Islet precursor cell (in vitro differentiated cells): ENCODE measurements around the gene TMEM256.

Experiments used
- DNase-seq: peaks from one replicate; pipeline ENCODE4 v3.0.0-alpha.2; 2018

TMEM256 gene

GRCh38 chr17:7428557-7428956 lies 24.7 kb upstream of the TMEM256 start, which contains the start of gene SPEM3:
Gene SPEM3 (plus strand): TSS chr17:7428857. CDS start chr17:7428903, 46 bp downstream.
- DNase-seq, result no peak

DNA sequence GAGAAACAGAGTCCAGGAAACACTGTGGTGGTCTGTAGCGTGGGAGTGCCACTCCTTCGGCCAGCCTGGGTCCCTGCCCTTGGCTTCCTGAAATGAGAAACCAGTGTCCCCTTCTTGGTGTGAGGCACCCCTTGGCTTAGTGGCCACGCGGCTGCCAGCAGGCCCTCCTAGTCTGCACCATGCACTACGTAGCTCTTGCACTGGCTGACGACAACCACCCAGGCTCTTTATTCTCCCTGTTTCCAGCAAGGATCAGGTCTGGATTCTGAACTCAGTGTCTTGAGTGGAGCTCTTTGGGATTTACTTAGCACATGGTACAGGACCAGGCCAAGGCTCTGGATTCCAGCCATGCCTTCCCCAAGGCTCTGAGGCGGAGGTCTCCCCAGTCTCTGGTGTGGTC lies 23.7 kb upstream of the TMEM256 start:
- no peak for DNase-seq

GRCh38 chr17:7426896-7427489 lies 23.1 kb upstream of the TMEM256 start:
- no peak for DNase-seq

DNA sequence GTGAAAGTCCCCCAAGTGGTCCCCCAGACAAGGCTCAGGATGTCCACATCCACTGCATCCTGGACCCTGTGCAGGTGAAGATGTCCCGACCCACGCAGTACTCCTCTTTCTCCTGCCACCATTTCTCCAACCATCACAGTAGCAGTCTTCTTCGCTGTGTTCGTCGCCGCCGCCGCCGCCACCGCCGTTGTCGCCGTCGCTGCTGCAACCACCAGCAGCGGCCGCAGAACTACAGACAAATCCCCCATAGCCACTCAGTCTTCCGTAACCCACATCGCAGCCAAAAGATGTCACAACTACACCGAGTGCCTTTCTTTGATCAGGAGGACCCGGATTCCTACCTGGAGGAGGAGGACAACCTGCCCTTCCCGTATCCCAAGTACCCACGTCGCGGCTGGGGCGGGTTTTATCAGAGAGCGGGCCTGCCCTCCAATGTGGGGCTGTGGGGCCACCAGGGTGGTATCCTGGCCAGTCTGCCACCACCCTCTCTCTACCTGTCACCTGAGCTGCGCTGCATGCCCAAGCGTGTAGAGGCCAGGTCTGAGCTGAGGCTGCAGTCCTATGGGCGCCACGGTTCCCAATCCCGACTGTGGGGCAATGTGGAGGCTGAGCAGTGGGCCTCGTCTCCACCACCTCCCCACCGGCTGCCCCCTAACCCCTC lies 22.4 kb upstream of the TMEM256 start:
- DNase-seq, result no peak

GRCh38 chr17:7425756-7426155 lies 21.9 kb upstream of the TMEM256 start:
- no peak for DNase-seq

GRCh38 chr17:7425316-7425715 lies 21.4 kb upstream of the TMEM256 start, which contains the start of gene SPEM2:
Gene SPEM2 (plus strand): TSS chr17:7425616. CDS start chr17:7425689, 73 bp downstream.
- no peak for DNase-seq

- no peak for DNase-seq
Measured at GRCh38 chr17:7423679-7424078, 19.8 kb upstream of the TMEM256 start.

- no peak for DNase-seq
Measured at GRCh38 chr17:7421186-7421585, 17.3 kb upstream of the TMEM256 start.

DNA sequence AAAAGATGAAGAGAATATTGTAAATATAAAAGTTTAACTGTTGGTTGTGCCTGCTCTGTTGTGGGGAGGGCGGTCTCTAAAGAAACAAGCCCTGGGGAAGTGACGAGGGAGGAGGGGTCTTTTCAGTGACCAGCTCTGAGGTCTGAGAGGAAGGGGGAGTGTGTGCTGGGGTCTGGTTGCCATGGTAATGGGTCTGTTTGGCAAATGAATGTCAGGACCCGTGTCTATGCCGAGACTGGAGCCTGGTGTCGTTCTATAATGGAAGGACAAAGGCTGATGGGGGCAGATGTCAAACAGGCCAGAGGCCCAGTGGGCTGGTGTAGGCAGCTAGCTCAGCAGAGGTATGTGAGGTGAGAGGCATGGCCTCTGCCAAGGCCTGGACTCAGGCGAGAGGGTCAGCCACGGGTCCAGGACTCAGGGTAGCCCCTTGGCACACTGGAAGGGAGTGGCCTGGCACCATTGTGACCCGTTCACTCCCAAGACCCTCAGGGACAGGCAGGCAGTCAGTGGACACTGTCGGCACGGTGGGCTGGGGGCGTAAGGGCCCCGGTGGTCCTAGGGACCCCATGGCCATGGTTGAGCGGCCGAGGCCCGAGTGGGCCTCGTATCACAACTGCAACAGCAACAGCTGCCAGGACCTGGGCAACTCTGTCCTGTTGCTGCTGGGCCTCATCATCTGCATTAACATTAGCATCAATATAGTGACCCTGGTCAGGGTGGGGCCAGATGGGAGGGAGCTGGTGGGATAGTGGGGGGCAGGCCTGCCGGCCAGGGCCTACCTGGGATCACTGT lies 16.1 kb upstream of the TMEM256 start, which contains the start of gene SPEM1:
SPEM1 (plus strand) TSS at position 506 of the 792 bp plus-strand sequence; CDS start at position 567, 61 bp downstream.
- DNase-seq, result no peak

GRCh38 chr17:7418472-7419152 lies 14.7 kb upstream of the TMEM256 start:
- DNase-seq, result no peak

DNA sequence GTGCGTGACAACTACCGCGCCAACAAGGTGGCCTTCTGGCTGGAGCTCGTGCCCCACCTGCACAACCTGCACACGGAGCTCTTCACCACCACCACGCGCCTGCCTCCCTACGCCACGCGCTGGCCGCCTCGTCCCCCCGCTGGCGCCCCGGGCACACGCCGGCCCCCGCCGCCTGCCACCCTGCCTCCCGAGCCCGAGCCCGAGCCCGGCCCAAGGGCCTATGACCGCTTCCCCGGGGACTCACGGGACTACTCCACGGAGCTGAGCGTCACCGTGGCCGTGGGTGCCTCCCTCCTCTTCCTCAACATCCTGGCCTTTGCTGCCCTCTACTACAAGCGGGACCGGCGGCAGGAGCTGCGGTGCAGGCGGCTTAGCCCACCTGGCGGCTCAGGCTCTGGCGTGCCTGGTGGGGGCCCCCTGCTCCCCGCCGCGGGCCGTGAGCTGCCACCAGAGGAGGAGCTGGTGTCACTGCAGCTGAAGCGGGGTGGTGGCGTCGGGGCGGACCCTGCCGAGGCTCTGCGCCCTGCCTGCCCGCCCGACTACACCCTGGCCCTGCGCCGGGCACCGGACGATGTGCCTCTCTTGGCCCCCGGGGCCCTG lies 13.3 kb upstream of the TMEM256 start:
- no peak for DNase-seq

DNA sequence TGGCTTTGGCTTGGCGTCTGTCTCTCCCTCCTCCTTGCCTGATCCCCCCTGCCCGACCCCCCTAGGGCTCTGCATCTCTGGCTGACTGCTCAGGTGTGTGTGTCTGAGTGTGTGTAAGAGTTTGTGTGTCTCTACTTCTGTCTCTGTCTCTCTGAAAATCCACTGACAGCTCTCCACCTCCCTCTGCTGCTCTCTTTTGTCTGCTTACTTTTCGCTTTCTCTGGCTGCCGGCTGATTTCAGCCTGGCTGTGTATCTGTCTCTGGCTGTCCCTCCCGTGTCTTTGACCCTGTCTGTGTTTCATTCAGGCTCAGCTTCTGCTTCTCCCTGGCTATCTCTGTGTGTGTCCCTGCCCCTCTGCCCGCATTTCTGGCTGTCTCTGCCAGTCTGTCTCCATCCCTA lies 12.4 kb upstream of the TMEM256 start:
- no peak for DNase-seq

DNA sequence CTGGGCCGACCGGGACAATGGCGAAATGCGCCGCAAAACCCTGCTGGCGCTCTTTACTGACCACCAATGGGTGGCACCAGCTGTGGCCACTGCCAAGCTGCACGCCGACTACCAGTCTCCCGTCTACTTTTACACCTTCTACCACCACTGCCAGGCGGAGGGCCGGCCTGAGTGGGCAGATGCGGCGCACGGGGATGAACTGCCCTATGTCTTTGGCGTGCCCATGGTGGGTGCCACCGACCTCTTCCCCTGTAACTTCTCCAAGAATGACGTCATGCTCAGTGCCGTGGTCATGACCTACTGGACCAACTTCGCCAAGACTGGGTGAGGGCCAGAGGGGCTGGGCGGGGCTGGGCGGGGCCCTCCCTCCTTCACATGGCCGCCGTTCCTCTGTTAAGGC lies 11.9 kb upstream of the TMEM256 start:
- DNase-seq, result no peak

DNA sequence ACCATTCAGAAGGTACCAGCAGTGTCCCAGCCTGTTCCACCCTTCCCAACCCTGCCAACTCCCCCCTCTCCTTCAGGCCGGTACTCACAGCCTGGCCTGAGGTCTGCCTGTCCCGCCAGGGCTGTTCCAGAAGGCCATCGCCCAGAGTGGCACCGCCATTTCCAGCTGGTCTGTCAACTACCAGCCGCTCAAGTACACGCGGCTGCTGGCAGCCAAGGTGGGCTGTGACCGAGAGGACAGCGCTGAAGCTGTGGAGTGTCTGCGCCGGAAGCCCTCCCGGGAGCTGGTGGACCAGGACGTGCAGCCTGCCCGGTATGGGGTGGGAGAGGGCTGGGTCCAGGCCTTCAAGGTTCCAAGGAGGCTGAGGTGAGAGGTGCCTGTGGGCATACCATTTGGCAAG lies 10.9 kb upstream of the TMEM256 start:
- no peak for DNase-seq

GRCh38 chr17:7413346-7413985 lies 9.6 kb upstream of the TMEM256 start:
- DNase-seq, result no peak

GRCh38 chr17:7411427-7411750 lies 7.5 kb upstream of the TMEM256 start:
- DNase-seq, result no peak

- DNase-seq, result no peak
Measured at GRCh38 chr17:7410634-7411426, 6.9 kb upstream of the TMEM256 start.

- DNase-seq, result no peak
Measured at GRCh38 chr17:7409716-7410115, 5.8 kb upstream of the TMEM256 start.

GRCh38 chr17:7408863-7409262 lies 5.0 kb upstream of the TMEM256 start:
- DNase-seq, result no peak

GRCh38 chr17:7408252-7408727 lies 4.4 kb upstream of the TMEM256 start:
- no peak for DNase-seq

- no peak for DNase-seq
Measured at GRCh38 chr17:7407485-7408251, 3.8 kb upstream of the TMEM256 start, which contains the start of gene NLGN2. Gene NLGN2 (plus strand): TSS chr17:7407845. CDS start chr17:7408256, 411 bp downstream.
